Measurements from ENCODE around the gene ZNF429.

- no peak for TF ChIP-seq POLR2AphosphoS5 (IDR thresholded peaks at IDR 0.05; ENCODE audit: low read depth)
- TF ChIP-seq, protein P1, sequence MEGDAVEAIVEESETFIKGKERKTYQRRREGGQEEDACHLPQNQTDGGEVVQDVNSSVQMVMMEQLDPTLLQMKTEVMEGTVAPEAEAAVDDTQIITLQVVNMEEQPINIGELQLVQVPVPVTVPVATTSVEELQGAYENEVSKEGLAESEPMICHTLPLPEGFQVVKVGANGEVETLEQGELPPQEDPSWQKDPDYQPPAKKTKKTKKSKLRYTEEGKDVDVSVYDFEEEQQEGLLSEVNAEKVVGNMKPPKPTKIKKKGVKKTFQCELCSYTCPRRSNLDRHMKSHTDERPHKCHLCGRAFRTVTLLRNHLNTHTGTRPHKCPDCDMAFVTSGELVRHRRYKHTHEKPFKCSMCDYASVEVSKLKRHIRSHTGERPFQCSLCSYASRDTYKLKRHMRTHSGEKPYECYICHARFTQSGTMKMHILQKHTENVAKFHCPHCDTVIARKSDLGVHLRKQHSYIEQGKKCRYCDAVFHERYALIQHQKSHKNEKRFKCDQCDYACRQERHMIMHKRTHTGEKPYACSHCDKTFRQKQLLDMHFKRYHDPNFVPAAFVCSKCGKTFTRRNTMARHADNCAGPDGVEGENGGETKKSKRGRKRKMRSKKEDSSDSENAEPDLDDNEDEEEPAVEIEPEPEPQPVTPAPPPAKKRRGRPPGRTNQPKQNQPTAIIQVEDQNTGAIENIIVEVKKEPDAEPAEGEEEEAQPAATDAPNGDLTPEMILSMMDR (IDR thresholded peaks at IDR 0.05; ENCODE audit: insufficient read depth, low read length), result no peak
Measured at GRCh38 chr19:21462540-21462939, 42.9 kb upstream of the ZNF429 start.
